Skeletal muscle tissue (tissue), 4 donors: Measurements from ENCODE around the gene SMURF2. TPM values are rescaled to one million over a fixed set of nuclear protein-coding genes. Genes with fewer than 3 reads are reported as not detected.

Experiments used
- H3K27ac ChIP-seq: one replicate; pipeline ENCODE4 v1.7.0; 2013; ENCODE audit warnings: mild to moderate bottlenecking, low read depth, low read length, inconsistent platforms
- H3K27me3 ChIP-seq, 3 donors: one replicate each; pipeline ENCODE4 v1.7.0; 2013; ENCODE audit warnings: low read length in 3 of 3; ENCODE audit not compliant: control insufficient read depth in 3 of 3, insufficient read depth in 3 of 3
- H3K36me3 ChIP-seq, 3 donors: one replicate each; pipeline ENCODE4 v1.7.0; 2013; ENCODE audit warnings: low read length in 3 of 3; ENCODE audit not compliant: control insufficient read depth in 3 of 3, insufficient read depth in 3 of 3
- H3K4me1 ChIP-seq, 3 donors: one replicate each; pipeline ENCODE4 v1.7.0; 2013; ENCODE audit warnings: low read length in 3 of 3, mild to moderate bottlenecking in 3 of 3; ENCODE audit not compliant: control insufficient read depth in 3 of 3, insufficient read depth in 3 of 3
- H3K4me3 ChIP-seq, 3 donors: one replicate each; pipeline ENCODE4 v1.7.0; 2013; ENCODE audit warnings: low read length in 3 of 3
- H3K9ac ChIP-seq, 3 donors: one replicate each; pipeline ENCODE4 v1.7.0; 2013; ENCODE audit warnings: low read length in 3 of 3, mild to moderate bottlenecking in 3 of 3, moderate library complexity in 2 of 3, low read depth in 1 of 3
- H3K9me3 ChIP-seq, 3 donors: one replicate each; pipeline ENCODE4 v1.7.0; 2013; ENCODE audit warnings: low read length in 3 of 3; ENCODE audit not compliant: control insufficient read depth in 3 of 3
- total RNA-seq: library from RNA; depleted of rRNA; stranded (reverse); fragments of >200 nt; gene quantifications from one replicate; pipeline ENCODE4 v1.2.3, GENCODE V29; 2014
- donor health status: Osteomylitis.

Gene SMURF2
- total RNA-seq, 1 donor from 2014 or later, result 32.4 TPM

GRCh38 chr17:64655704-64656103, 6.4 kb downstream of the SMURF2 start:
- Histone ChIP-seq H3K4me1 (peaks cover 0 to 8% (median 3%) of the 10 kb centered on the region in 3 donors), H3K36me3 (no peaks in the 10 kb centered on the region), H3K4me3 (no peak overlapping the region), H3K27ac (no peak overlapping the region), H3K9ac (no peak overlapping the region), H3K9me3 (no peaks in the 10 kb centered on the region), H3K27me3 (no peaks in the 10 kb centered on the region)

- H3K36me3 ChIP-seq, result no peaks in the 10 kb centered on the region
- no peak overlapping the region for H3K4me3 ChIP-seq
- H3K27ac ChIP-seq, result no peak overlapping the region
- no peaks in the 10 kb centered on the region for H3K9me3 ChIP-seq
- peaks cover 0 to 2% (median 0%) of the 10 kb centered on the region in 3 donors for H3K4me1 ChIP-seq
- no peaks in the 10 kb centered on the region for H3K27me3 ChIP-seq
- no peak overlapping the region for H3K9ac ChIP-seq
Observed at GRCh38 chr17:64653985-64654355, 8.1 kb downstream of the SMURF2 start.

- Histone ChIP-seq H3K36me3 (no peaks in the 10 kb centered on the region), H3K4me1 (peaks cover 0 to 2% (median 0%) of the 10 kb centered on the region in 3 donors), H3K4me3 (no peak overlapping the region), H3K27ac (no peak overlapping the region), H3K27me3 (no peaks in the 10 kb centered on the region), H3K9me3 (no peaks in the 10 kb centered on the region), H3K9ac (no peak overlapping the region)
Observed at GRCh38 chr17:64653325-64653984, 8.7 kb downstream of the SMURF2 start.

GRCh38 chr17:64651889-64652288, 10.2 kb downstream of the SMURF2 start:
- H3K9me3 ChIP-seq, result no peaks in the 10 kb centered on the region
- H3K4me1 ChIP-seq, result peaks cover 0 to 2% (median 0%) of the 10 kb centered on the region in 3 donors
- H3K27ac ChIP-seq, result no peak overlapping the region
- H3K4me3 ChIP-seq, result no peak overlapping the region
- no peaks in the 10 kb centered on the region for H3K36me3 ChIP-seq
- H3K9ac ChIP-seq, result no peak overlapping the region
- no peaks in the 10 kb centered on the region for H3K27me3 ChIP-seq

GRCh38 chr17:64648234-64648633, 13.9 kb downstream of the SMURF2 start:
- Histone ChIP-seq H3K4me1 (peaks cover 0 to 2% (median 0%) of the 10 kb centered on the region in 3 donors), H3K27ac (no peak overlapping the region), H3K4me3 (no peak overlapping the region), H3K9ac (no peak overlapping the region), H3K36me3 (no peaks in the 10 kb centered on the region), H3K27me3 (no peaks in the 10 kb centered on the region), H3K9me3 (no peaks in the 10 kb centered on the region)

- Histone ChIP-seq H3K9ac (no peak overlapping the region), H3K4me3 (no peak overlapping the region), H3K9me3 (no peaks in the 10 kb centered on the region), H3K27ac (no peak overlapping the region), H3K27me3 (no peaks in the 10 kb centered on the region), H3K36me3 (no peaks in the 10 kb centered on the region), H3K4me1 (peaks cover 0 to 2% (median 0%) of the 10 kb centered on the region in 3 donors)
Observed at GRCh38 chr17:64647817-64648216, 14.3 kb downstream of the SMURF2 start.

- Histone ChIP-seq H3K36me3 (no peaks in the 10 kb centered on the region), H3K4me3 (no peak overlapping the region), H3K27ac (no peak overlapping the region), H3K9ac (no peak overlapping the region), H3K4me1 (peaks cover 0 to 6% (median 6%) of the 10 kb centered on the region in 3 donors), H3K27me3 (no peaks in the 10 kb centered on the region), H3K9me3 (no peaks in the 10 kb centered on the region)
Observed at GRCh38 chr17:64639516-64639915, 22.6 kb downstream of the SMURF2 start.

GRCh38 chr17:64638552-64639203, 23.4 kb downstream of the SMURF2 start:
- H3K27me3 ChIP-seq, result no peaks in the 10 kb centered on the region
- no peak overlapping the region for H3K9ac ChIP-seq
- peaks cover 0 to 6% (median 6%) of the 10 kb centered on the region in 3 donors for H3K4me1 ChIP-seq
- H3K36me3 ChIP-seq, result no peaks in the 10 kb centered on the region
- no peak overlapping the region for H3K4me3 ChIP-seq
- H3K9me3 ChIP-seq, result no peaks in the 10 kb centered on the region
- no peak overlapping the region for H3K27ac ChIP-seq

GRCh38 chr17:64635647-64636305, 26.3 kb downstream of the SMURF2 start:
- H3K27ac ChIP-seq, result no peak overlapping the region
- no peak overlapping the region for H3K4me3 ChIP-seq
- H3K36me3 ChIP-seq, result no peaks in the 10 kb centered on the region
- no peaks in the 10 kb centered on the region for H3K9me3 ChIP-seq
- peaks cover 0 to 5% (median 0%) of the 10 kb centered on the region in 3 donors for H3K4me1 ChIP-seq
- H3K27me3 ChIP-seq, result no peaks in the 10 kb centered on the region
- H3K9ac ChIP-seq, result no peak overlapping the region

- peaks cover 0 to 5% (median 0%) of the 10 kb centered on the region in 3 donors for H3K4me1 ChIP-seq
- no peaks in the 10 kb centered on the region for H3K27me3 ChIP-seq
- no peak overlapping the region for H3K9ac ChIP-seq
Observed at GRCh38 chr17:64634218-64634617, 27.9 kb downstream of the SMURF2 start.

More at GRCh38 chr17:64634218-64634617, 27.9 kb downstream of the SMURF2 start:
- Histone ChIP-seq H3K4me3 (no peak overlapping the region), H3K9me3 (no peaks in the 10 kb centered on the region), H3K36me3 (no peaks in the 10 kb centered on the region), H3K27ac (no peak overlapping the region)
